Stomach (tissue), 4 donors: ENCODE data around the gene CES5A.

Experiments
- CTCF ChIP-seq, 7 experiments: fragments of 450-650 bp in 4 of 7; fragments of 200-600 bp in 3 of 7; sonication (generic) in 3 of 7; IDR thresholded peaks; one replicate each; pipeline ENCODE4 v1.5.1; 2016 to 2019; ENCODE audit warnings: antibody characterized with exemption in 7 of 7, control low read depth in 2 of 7, mild to moderate bottlenecking in 1 of 7
- EP300 ChIP-seq: sonication (generic); formaldehyde crosslinking; IDR thresholded peaks from one replicate; pipeline ENCODE4 v1.6.1; 2017; ENCODE audit warnings: antibody characterized with exemption
- POLR2A ChIP-seq, 4 donors: fragments of 450-650 bp; IDR thresholded peaks; one replicate each; pipeline ENCODE4 v1.6.1; 2016; ENCODE audit warnings: antibody characterized with exemption in 4 of 4, control low read depth in 2 of 4, mild to moderate bottlenecking in 1 of 4, moderate library complexity in 1 of 4
- POLR2AphosphoS5 ChIP-seq, 3 donors: sonication (generic); formaldehyde crosslinking; IDR thresholded peaks; one replicate each; pipeline ENCODE4 v1.6.1; 2016; ENCODE audit warnings: antibody characterized with exemption in 3 of 3

GRCh38 chr16:55811811-55812210 lies 63.4 kb downstream of the CES5A start:
- TF ChIP-seq CTCF (IDR thresholded peaks at IDR 0.05) (no peak), POLR2A (IDR thresholded peaks at IDR 0.05) (no peak), POLR2AphosphoS5 (IDR thresholded peaks at IDR 0.05) (no peak), EP300 (no peak)
